H9 (cell line): ENCODE measurements around the gene DENND5B. TPM values are rescaled to one million over a fixed set of nuclear protein-coding genes. Genes with fewer than 3 reads are reported as not detected.

ENCODE experiments used
- DNase-seq: peaks from one replicate; pipeline ENCODE4 v3.0.0-alpha.2; 2017
- H2AFZ ChIP-seq: one replicate; pipeline ENCODE4 v1.6.1; 2013; ENCODE audit warnings: mild to moderate bottlenecking, low read length, control low read depth, moderate library complexity
- H2AK5ac ChIP-seq: 2 replicates; pipeline ENCODE4 v1.6.1; 2013; ENCODE audit warnings: low read length, control low read depth, mixed read lengths; ENCODE audit not compliant: insufficient read length
- H2BK120ac ChIP-seq: one replicate; pipeline ENCODE4 v1.6.1; 2013; ENCODE audit warnings: low read depth, mild to moderate bottlenecking, low read length, control low read depth, inconsistent platforms; ENCODE audit not compliant: poor library complexity, severe bottlenecking
- H2BK12ac ChIP-seq: 2 replicates; pipeline ENCODE4 v1.6.1; 2013; ENCODE audit warnings: low read length, control low read depth, mixed read lengths, low read depth; ENCODE audit not compliant: insufficient read length
- H2BK15ac ChIP-seq: 2 replicates; pipeline ENCODE4 v1.6.1; 2013; ENCODE audit warnings: low read depth, low read length, control low read depth
- H2BK20ac ChIP-seq: one replicate; pipeline ENCODE4 v1.6.1; 2013; ENCODE audit warnings: low read depth, mild to moderate bottlenecking, low read length, control low read depth, inconsistent platforms; ENCODE audit not compliant: poor library complexity, severe bottlenecking
- H2BK5ac ChIP-seq: 2 replicates; pipeline ENCODE4 v1.6.1; 2013; ENCODE audit warnings: low read length, control low read depth, mixed read lengths; ENCODE audit not compliant: insufficient read length
- H3K14ac ChIP-seq: 2 replicates; pipeline ENCODE4 v1.6.1; 2013; ENCODE audit warnings: low read length, control low read depth; ENCODE audit not compliant: insufficient read depth
- H3K18ac ChIP-seq: 2 replicates; pipeline ENCODE4 v1.6.1; 2013; ENCODE audit warnings: low read depth, mild to moderate bottlenecking, mixed read lengths, low read length, control low read depth; ENCODE audit not compliant: insufficient read length
- H3K23ac ChIP-seq: 2 replicates; pipeline ENCODE4 v1.6.1; 2013; ENCODE audit warnings: low read length, control low read depth, mixed read lengths, low read depth; ENCODE audit not compliant: insufficient read length
- H3K23me2 ChIP-seq: 2 replicates; pipeline ENCODE4 v1.6.1; 2013; ENCODE audit warnings: low read depth, mild to moderate bottlenecking, mixed read lengths, low read length, control low read depth; ENCODE audit not compliant: insufficient read length, poor library complexity, severe bottlenecking
- H3K27ac ChIP-seq: 2 replicates; pipeline ENCODE4 v1.5.1; 2013; ENCODE audit warnings: low read length, control low read depth, mixed read lengths, low read depth; ENCODE audit not compliant: insufficient read length
- H3K27me3 ChIP-seq: 2 replicates; pipeline ENCODE4 v1.6.1; 2013; ENCODE audit warnings: low read length, control low read depth, inconsistent platforms; ENCODE audit not compliant: insufficient read depth
- H3K4ac ChIP-seq: 2 replicates; pipeline ENCODE4 v1.6.1; 2013; ENCODE audit warnings: low read depth, mild to moderate bottlenecking, control low read depth, inconsistent platforms, low read length, moderate library complexity
- H3K4me1 ChIP-seq: 2 replicates; pipeline ENCODE4 v1.6.1; 2013; ENCODE audit warnings: low read length, control low read depth, inconsistent platforms; ENCODE audit not compliant: insufficient read depth
- H3K4me2 ChIP-seq: 2 replicates; pipeline ENCODE4 v1.6.1; 2013; ENCODE audit warnings: low read length, control low read depth, mixed read lengths; ENCODE audit not compliant: insufficient read length, insufficient read depth
- H3K56ac ChIP-seq: 2 replicates; pipeline ENCODE4 v1.6.1; 2013; ENCODE audit warnings: low read depth, mild to moderate bottlenecking, mixed read lengths, low read length, control low read depth; ENCODE audit not compliant: insufficient read length
- H3K79me1 ChIP-seq: 2 replicates; pipeline ENCODE4 v1.6.1; 2013; ENCODE audit warnings: low read depth, mild to moderate bottlenecking, moderate library complexity, low read length, control low read depth, inconsistent platforms; ENCODE audit not compliant: insufficient read depth, poor library complexity, severe bottlenecking
- H3K79me2 ChIP-seq: 2 replicates; pipeline ENCODE4 v1.6.1; 2013; ENCODE audit warnings: low read length, control low read depth, inconsistent platforms; ENCODE audit not compliant: insufficient read depth
- H3K9ac ChIP-seq: 2 replicates; pipeline ENCODE4 v1.6.1; 2013; ENCODE audit warnings: low read length, control low read depth, mixed read lengths; ENCODE audit not compliant: insufficient read length; ENCODE audit errors: extremely low read depth
- H3K9me3 ChIP-seq: one replicate; pipeline ENCODE4 v1.6.1; 2013; ENCODE audit warnings: low read depth, low read length, inconsistent platforms; ENCODE audit not compliant: control insufficient read depth
- H3T11ph ChIP-seq: one replicate; pipeline ENCODE4 v1.6.1; 2013; ENCODE audit warnings: mild to moderate bottlenecking, low read length, control low read depth, inconsistent platforms
- H4K20me1 ChIP-seq: one replicate; pipeline ENCODE4 v1.6.1; 2013; ENCODE audit not compliant: control insufficient read depth, insufficient read length, insufficient read depth
- H4K5ac ChIP-seq: 2 replicates; pipeline ENCODE4 v1.6.1; 2013; ENCODE audit warnings: low read depth, mild to moderate bottlenecking, mixed read lengths, low read length, control low read depth; ENCODE audit not compliant: insufficient read length
- H4K8ac ChIP-seq: replicated peaks from 2 replicates; pipeline ENCODE4 v1.6.1; 2013; ENCODE audit warnings: low read length, control low read depth, mixed read lengths, low read depth; ENCODE audit not compliant: insufficient read length
- H4K91ac ChIP-seq: 2 replicates; pipeline ENCODE4 v1.6.1; 2013; ENCODE audit warnings: low read depth, mild to moderate bottlenecking, moderate library complexity, mixed read lengths, low read length, control low read depth; ENCODE audit not compliant: insufficient read length
- H3K27ac Mint-ChIP-seq, 3 experiments: 2 replicates in 2 of 3; 3 replicates in 1 of 3; pipeline ENCODE4 v1.8.0; 2020 to 2021; ENCODE audit warnings: mixed read lengths in 3 of 3, mild to moderate bottlenecking in 1 of 3, moderate library complexity in 1 of 3
- H3K27me3 Mint-ChIP-seq: 2 replicates; pipeline ENCODE4 v1.8.0; 2021; ENCODE audit warnings: low read depth, mild to moderate bottlenecking, moderate library complexity, mixed read lengths
- H3K36me3 Mint-ChIP-seq, 3 experiments: 2 replicates in 2 of 3; 3 replicates in 1 of 3; pipeline ENCODE4 v1.8.0; 2020 to 2021; ENCODE audit warnings: low read depth in 3 of 3, mixed read lengths in 3 of 3; ENCODE audit not compliant: insufficient read depth in 1 of 3
- H3K4me1 Mint-ChIP-seq, 2 experiments: 2 replicates each; pipeline ENCODE4 v1.8.0; 2020; ENCODE audit warnings: mixed read lengths in 2 of 2
- H3K4me3 Mint-ChIP-seq, 2 experiments: 2 replicates in 1 of 2; 3 replicates in 1 of 2; pipeline ENCODE4 v1.8.0; 2020 to 2021; ENCODE audit warnings: mild to moderate bottlenecking in 2 of 2, mixed read lengths in 2 of 2, moderate library complexity in 1 of 2
- H3K9me3 Mint-ChIP-seq, 2 experiments: 2 replicates in 1 of 2; 3 replicates in 1 of 2; pipeline ENCODE4 v1.8.0; 2020; ENCODE audit warnings: mild to moderate bottlenecking in 2 of 2, mixed read lengths in 2 of 2, moderate library complexity in 1 of 2
- CTCF ChIP-seq: fragments of 200-600 bp; sonication (generic); conservative IDR thresholded peaks from 3 replicates; pipeline ENCODE4 v1.8.0; 2021; ENCODE audit warnings: antibody characterized with exemption, mild to moderate bottlenecking
- WGBS: extraction: QIAGEN DNeasy Blood & Tissue Kit; methylation state at CpG from one replicate; pipeline ENCODE4 v1.1.7; 2013; ENCODE audit warnings: missing lambda C conversion rate, low lambda C conversion rate, mixed read lengths; ENCODE audit not compliant: insufficient read length; ENCODE audit errors: extremely low coverage; 5-methylcytosine and 5-hydroxymethylcytosine counted together
- total RNA-seq: library from RNA; stranded (reverse); gene quantifications from 2 replicates; pipeline ENCODE4 v1.2.1, GENCODE V29; 2021

DENND5B gene
- total RNA-seq, 1 experiment from 2014 or later = 13.4 TPM

GRCh38 chr12:31363416-31363809 is 227.5 kb downstream of the DENND5B start:
- H3K4me1 ChIP-seq = peaks cover 5% of the 10 kb centered on the region; the same call in 1 of the 2 replicates
- no peaks in the 10 kb centered on the region for H3K27me3 ChIP-seq
- H3K4ac ChIP-seq = no peak overlapping the region; the same call in 1 of the 2 replicates
- peak; percentile 37 for DNase-seq
- peak overlapping the region; percentile 93 to 99 (median 99); a peak in 5 of 7 replicates for H3K27ac Mint-ChIP-seq
- no peaks in the 10 kb centered on the region for H3K23me2 ChIP-seq
- no CpG with 5 or more reads among the region's 6 CpGs for WGBS
- peaks cover 42 to 47% of the 10 kb centered on the region in 2 experiments for H3K4me1 Mint-ChIP-seq
- H3K27ac ChIP-seq = no peak overlapping the region
- no peak overlapping the region for H3K18ac ChIP-seq
- no peak overlapping the region for H3K23ac ChIP-seq
- no peak overlapping the region for H2BK5ac ChIP-seq
- no peak overlapping the region for H3K56ac ChIP-seq
- H2BK12ac ChIP-seq = no peak overlapping the region
- H3T11ph ChIP-seq = no peak overlapping the region
- H2AFZ ChIP-seq = no peak overlapping the region
- H2BK20ac ChIP-seq = no peak overlapping the region
- H3K36me3 Mint-ChIP-seq = peaks cover 0 to 4% (median 0%) of the 10 kb centered on the region in 3 experiments; a peak in 1 of 7 replicates
- H3K79me1 ChIP-seq = no peaks in the 10 kb centered on the region
- H4K20me1 ChIP-seq = no peaks in the 10 kb centered on the region
- no peak overlapping the region for H4K91ac ChIP-seq
- no peak overlapping the region for H3K9ac ChIP-seq
- H2AK5ac ChIP-seq = no peak overlapping the region
- no peak overlapping the region for H3K4me2 ChIP-seq
- H3K27me3 Mint-ChIP-seq = no peaks in the 10 kb centered on the region
- no peak overlapping the region; a peak in 1 of 5 replicates for H3K4me3 Mint-ChIP-seq
- H3K14ac ChIP-seq = no peak overlapping the region
- no peaks in the 10 kb centered on the region for H3K79me2 ChIP-seq
- no peak overlapping the region for H2BK120ac ChIP-seq
- no peak overlapping the region for H2BK15ac ChIP-seq
- H3K9me3 Mint-ChIP-seq = no peaks in the 10 kb centered on the region
- H3K9me3 ChIP-seq = no peaks in the 10 kb centered on the region
- TF ChIP-seq CTCF = no peak
- no peak overlapping the region for H4K8ac ChIP-seq
- no peak overlapping the region for H4K5ac ChIP-seq
